IMR-90 (cell line): Measurements from ENCODE around the gene PLEKHG1. TPM values are rescaled to one million over a fixed set of nuclear protein-coding genes. Genes with fewer than 3 reads are reported as not detected.

ENCODE experiments used
- ATAC-seq: fragments of 200-7000 bp; cut with Tn5 transposase; 2 replicates; pipeline ENCODE4 v1.9.1; 2020; ENCODE audit warnings: low read depth, mild to moderate bottlenecking, moderate library complexity
- BruUV-seq: library from RNA; stranded (reverse); fragments of 400-500 nt; replicated peaks from 2 replicates; lab custom pipeline; 2021; lab: Mats Ljungman, UMichigan
- CTCF ChIA-PET: fragments of 300-600 bp; formaldehyde crosslinking; extraction: SDS; loops from one replicate; lab custom pipeline; 2021; ENCODE audit warnings: antibody characterized with exemption; lab: Yijun Ruan, JAX
- POLR2A ChIA-PET: fragments of 300-600 bp; sonication (Branson Sonifier 250); formaldehyde crosslinking; loops from one replicate; lab custom pipeline; 2022; ENCODE audit warnings: antibody characterized with exemption; ENCODE audit not compliant: unreplicated experiment; lab: Charles Lee
- DNase-seq: peaks from one replicate; pipeline ENCODE4 v3.0.0; 2013
- H2AFZ ChIP-seq: replicated peaks from 2 replicates; pipeline ENCODE3; 2013; ENCODE audit warnings: low read length, mild to moderate bottlenecking; ENCODE audit not compliant: poor library complexity
- H2AK5ac ChIP-seq: 2 replicates; pipeline ENCODE4 v1.6.1; 2013; ENCODE audit warnings: low read depth, low read length, inconsistent platforms
- H2AK9ac ChIP-seq: replicated peaks from 2 replicates; pipeline ENCODE3; 2013; ENCODE audit warnings: mild to moderate bottlenecking, low read depth, low read length, moderate library complexity; ENCODE audit not compliant: poor library complexity
- H2BK120ac ChIP-seq: 2 replicates; pipeline ENCODE4 v1.6.1; 2013; ENCODE audit warnings: low read depth, low read length, inconsistent platforms
- H2BK15ac ChIP-seq: 3 replicates; pipeline ENCODE4 v1.6.1; 2013; ENCODE audit warnings: low read depth, low read length, inconsistent platforms
- H2BK20ac ChIP-seq: 2 replicates; pipeline ENCODE4 v1.6.1; 2013; ENCODE audit warnings: low read depth, mild to moderate bottlenecking, inconsistent platforms, low read length, moderate library complexity
- H2BK5ac ChIP-seq: 2 replicates; pipeline ENCODE4 v1.6.1; 2013; ENCODE audit warnings: mild to moderate bottlenecking, low read depth, low read length, inconsistent platforms; ENCODE audit not compliant: poor library complexity, severe bottlenecking
- H3K14ac ChIP-seq: replicated peaks from 2 replicates; pipeline ENCODE4 v1.6.1; 2013; ENCODE audit warnings: low read depth, low read length, inconsistent platforms
- H3K18ac ChIP-seq: 2 replicates; pipeline ENCODE4 v1.6.1; 2013; ENCODE audit warnings: low read depth, low read length, control low read depth
- H3K23ac ChIP-seq: 2 replicates; pipeline ENCODE4 v1.6.1; 2013; ENCODE audit warnings: low read depth, low read length, inconsistent platforms
- H3K27ac ChIP-seq: 2 replicates; pipeline ENCODE4 v1.5.1; 2013; ENCODE audit warnings: mild to moderate bottlenecking, control low read depth, low read length; ENCODE audit not compliant: insufficient read depth
- H3K27me3 ChIP-seq: 2 replicates; pipeline ENCODE4 v1.6.1; 2013; ENCODE audit warnings: low read length; ENCODE audit not compliant: control insufficient read depth, insufficient read depth
- H3K36me3 ChIP-seq: 2 replicates; pipeline ENCODE4 v1.6.1; 2013; ENCODE audit warnings: low read length, mixed read lengths; ENCODE audit not compliant: control insufficient read depth, insufficient read depth
- H3K4ac ChIP-seq: 2 replicates; pipeline ENCODE4 v1.6.1; 2013; ENCODE audit warnings: low read depth, low read length, inconsistent platforms
- H3K4me1 ChIP-seq: 2 replicates; pipeline ENCODE4 v1.6.1; 2013; ENCODE audit warnings: low read length, mixed read lengths; ENCODE audit not compliant: control insufficient read depth, insufficient read depth
- H3K4me2 ChIP-seq: 2 replicates; pipeline ENCODE4 v1.6.1; 2013; ENCODE audit warnings: low read depth, mild to moderate bottlenecking, control low read depth, low read length, moderate library complexity
- H3K4me3 ChIP-seq: 2 replicates; pipeline ENCODE4 v1.5.1; 2013; ENCODE audit warnings: low read depth, mild to moderate bottlenecking, control low read depth, low read length, moderate library complexity; ENCODE audit not compliant: insufficient read depth
- H3K56ac ChIP-seq: 2 replicates; pipeline ENCODE4 v1.6.1; 2013; ENCODE audit warnings: low read length, inconsistent platforms; ENCODE audit not compliant: insufficient read depth; ENCODE audit errors: extremely low read depth
- H3K79me1 ChIP-seq, 2 experiments: 2 replicates each; pipeline ENCODE4 v1.6.1; 2013; ENCODE audit warnings: low read length in 2 of 2, inconsistent platforms in 1 of 2, low read depth in 1 of 2
- H3K9ac ChIP-seq: 2 replicates; pipeline ENCODE4 v1.6.1; 2013; ENCODE audit warnings: low read depth, low read length, control low read depth
- H3K9me1 ChIP-seq: 2 replicates; pipeline ENCODE4 v1.6.1; 2013; ENCODE audit warnings: low read length, inconsistent platforms; ENCODE audit not compliant: insufficient read depth
- H3K9me3 ChIP-seq: 2 replicates; pipeline ENCODE4 v1.6.1; 2013; ENCODE audit warnings: low read length; ENCODE audit not compliant: control insufficient read depth, insufficient read depth
- H4K20me1 ChIP-seq: 2 replicates; pipeline ENCODE4 v1.6.1; 2013; ENCODE audit warnings: low read length, inconsistent platforms; ENCODE audit not compliant: insufficient read depth
- H4K5ac ChIP-seq: 2 replicates; pipeline ENCODE4 v1.6.1; 2013; ENCODE audit warnings: mild to moderate bottlenecking, low read depth, low read length, control low read depth
- H4K8ac ChIP-seq, 2 experiments: 2 replicates each; pipeline ENCODE4 v1.6.1; 2013; ENCODE audit warnings: low read depth in 2 of 2, low read length in 2 of 2, control low read depth in 1 of 2, inconsistent platforms in 1 of 2
- H4K91ac ChIP-seq: 2 replicates; pipeline ENCODE4 v1.6.1; 2013; ENCODE audit warnings: low read depth, low read length, inconsistent platforms; ENCODE audit not compliant: insufficient read depth
- ELK1 ChIP-seq: fragments of 150-350 bp; IDR thresholded peaks from 2 replicates; pipeline ENCODE4 v1.6.1; 2016; ENCODE audit warnings: low read depth, mild to moderate bottlenecking, low read length, moderate library complexity, borderline replicate concordance
- FOS ChIP-seq: fragments of 150-350 bp; IDR thresholded peaks from 2 replicates; pipeline ENCODE4 v1.6.1; 2016; ENCODE audit warnings: low read depth, low read length
- MAZ ChIP-seq: IDR thresholded peaks from 2 replicates; pipeline ENCODE4 v1.6.1; 2012; ENCODE audit warnings: low read depth, mild to moderate bottlenecking, low read length, improper control_type of control experiment, moderate library complexity, borderline replicate concordance
- RAD21 ChIP-seq: IDR thresholded peaks from 2 replicates; pipeline ENCODE4 v1.6.1; 2012; ENCODE audit warnings: low read length, improper control_type of control experiment
- SMC3 ChIP-seq: fragments of 150-350 bp; IDR thresholded peaks from 2 replicates; pipeline ENCODE4 v1.6.1; 2016; ENCODE audit warnings: low read depth, mild to moderate bottlenecking, antibody characterized with exemption, low read length, moderate library complexity
- USF2 ChIP-seq: fragments of 150-350 bp; IDR thresholded peaks from 2 replicates; pipeline ENCODE4 v1.6.1; 2017; ENCODE audit warnings: mild to moderate bottlenecking, antibody characterized with exemption, low read length, low read depth
- WGBS, 2 experiments: methylation state at CpG; one replicate each; pipeline versions ENCODE4 v1.1.5 to v1.1.7; 2013; ENCODE audit warnings: missing lambda C conversion rate in 2 of 2; ENCODE audit not compliant: insufficient read length in 1 of 2; ENCODE audit errors: extremely low coverage in 2 of 2; 5-methylcytosine and 5-hydroxymethylcytosine counted together
- dilution Hi-C: fragments of 300-500 bp; cut with HindIII; formaldehyde crosslinking; loops from one replicate; pipeline ENCODE4 v1.14.3; 2018; ENCODE audit warnings: low sequenced_read_pairs; ENCODE audit not compliant: unreplicated experiment
- in situ Hi-C: fragments of 300-500 bp; cut with MboI; formaldehyde crosslinking; loops from 3 replicates; pipeline ENCODE4 v1.14.3; 2019; ENCODE audit warnings: low sequenced_read_pairs, inconsistent platforms, mixed read lengths
- intact Hi-C: fragments of 100-400 bp; cut with micrococcal nuclease; formaldehyde crosslinking; loops from 2 replicates; pipeline ENCODE4 v1.10.0; 2022
- polyA plus RNA-seq, 3 experiments: library from polyadenylated mRNA; depleted of rRNA; stranded (reverse); fragments of >200 nt; gene quantifications; 2 replicates each; pipeline ENCODE4 v1.2.3, GENCODE V29; 2012; ENCODE audit warnings: low replicate concordance in 1 of 3
- total RNA-seq: library from RNA; depleted of rRNA; stranded (reverse); fragments of >200 nt; gene quantifications from 2 replicates; pipeline ENCODE4 v1.2.3, GENCODE V29; 2012

Gene PLEKHG1
- total and polyA plus RNA-seq, 2 of the 4 experiments (the other 2 are of a cell fraction), result 0.09 to 0.36 TPM

- no peaks in the 10 kb centered on the region for H3K9me1 ChIP-seq
- no peaks in the 10 kb centered on the region for H3K36me3 ChIP-seq
- BruUV-seq, result no TSS peak
- no peak overlapping the region for H4K91ac ChIP-seq
- H4K20me1 ChIP-seq, result no peaks in the 10 kb centered on the region
- no peak overlapping the region for H4K8ac ChIP-seq
- ChIA-PET CTCF (no interaction called here), POLR2A (no interaction called here)
- no peak overlapping the region for H3K4me2 ChIP-seq
- DNase-seq, result no peak
- in situ Hi-C loops (no loop called here), dilution Hi-C loops (no loop called here), intact Hi-C loops (no loop called here)
- no peak overlapping the region for H3K14ac ChIP-seq
- no peak overlapping the region for H3K18ac ChIP-seq
- no peak for TF ChIP-seq RAD21
- no peak for TF ChIP-seq USF2
- no peak for TF ChIP-seq MAZ
- TF ChIP-seq SMC3, result no peak
- TF ChIP-seq ELK1, result no peak
- no peak for TF ChIP-seq FOS
- H3K23ac ChIP-seq, result no peak overlapping the region
- H3K4ac ChIP-seq, result no peak overlapping the region
- H3K4me3 ChIP-seq, result no peak overlapping the region
- peaks cover 4% of the 10 kb centered on the region; the same call in 1 of the 2 replicates for H3K27me3 ChIP-seq
- 100% methylated on average over 1 of the region's 4 CpGs; no CpG with 5 or more reads in 1 of the 2 experiments for WGBS, 2 experiments
- H3K4me1 ChIP-seq, result no peaks in the 10 kb centered on the region
- H4K5ac ChIP-seq, result no peak overlapping the region
- ATAC-seq, result no peak
- no peak overlapping the region for H3K56ac ChIP-seq
- H3K79me1 ChIP-seq, result no peaks in the 10 kb centered on the region
- H2BK20ac ChIP-seq, result no peak overlapping the region
- H2BK15ac ChIP-seq, result no peak overlapping the region
- H3K27ac ChIP-seq, result no peak overlapping the region
- H3K9me3 ChIP-seq, result no peaks in the 10 kb centered on the region
- no peak overlapping the region for H2AK5ac ChIP-seq
- no peak overlapping the region for H3K9ac ChIP-seq
- no peak overlapping the region for H2BK120ac ChIP-seq
- H2BK5ac ChIP-seq, result no peak overlapping the region
- no peak overlapping the region for H2AK9ac ChIP-seq
- no peak overlapping the region for H2AFZ ChIP-seq
These were observed 13.6 kb downstream of the PLEKHG1 start for GRCh38 chr6:150613269-150613668.
